NCI-H1694 treated with DMSO at 0.1 percent for 48 hours (cell line): ENCODE results near the gene PLA2G2E.
"Not testable (repeated sequence)": the region's sequence is repeated elsewhere in the genome, so short reads cannot be mapped to it uniquely, and the experiment has no call there.

Experiments
- DNase-seq: peaks from one replicate; lab custom pipeline; 2025; lab: John Stamatoyannopoulos, UW

The PLA2G2E gene

DNA sequence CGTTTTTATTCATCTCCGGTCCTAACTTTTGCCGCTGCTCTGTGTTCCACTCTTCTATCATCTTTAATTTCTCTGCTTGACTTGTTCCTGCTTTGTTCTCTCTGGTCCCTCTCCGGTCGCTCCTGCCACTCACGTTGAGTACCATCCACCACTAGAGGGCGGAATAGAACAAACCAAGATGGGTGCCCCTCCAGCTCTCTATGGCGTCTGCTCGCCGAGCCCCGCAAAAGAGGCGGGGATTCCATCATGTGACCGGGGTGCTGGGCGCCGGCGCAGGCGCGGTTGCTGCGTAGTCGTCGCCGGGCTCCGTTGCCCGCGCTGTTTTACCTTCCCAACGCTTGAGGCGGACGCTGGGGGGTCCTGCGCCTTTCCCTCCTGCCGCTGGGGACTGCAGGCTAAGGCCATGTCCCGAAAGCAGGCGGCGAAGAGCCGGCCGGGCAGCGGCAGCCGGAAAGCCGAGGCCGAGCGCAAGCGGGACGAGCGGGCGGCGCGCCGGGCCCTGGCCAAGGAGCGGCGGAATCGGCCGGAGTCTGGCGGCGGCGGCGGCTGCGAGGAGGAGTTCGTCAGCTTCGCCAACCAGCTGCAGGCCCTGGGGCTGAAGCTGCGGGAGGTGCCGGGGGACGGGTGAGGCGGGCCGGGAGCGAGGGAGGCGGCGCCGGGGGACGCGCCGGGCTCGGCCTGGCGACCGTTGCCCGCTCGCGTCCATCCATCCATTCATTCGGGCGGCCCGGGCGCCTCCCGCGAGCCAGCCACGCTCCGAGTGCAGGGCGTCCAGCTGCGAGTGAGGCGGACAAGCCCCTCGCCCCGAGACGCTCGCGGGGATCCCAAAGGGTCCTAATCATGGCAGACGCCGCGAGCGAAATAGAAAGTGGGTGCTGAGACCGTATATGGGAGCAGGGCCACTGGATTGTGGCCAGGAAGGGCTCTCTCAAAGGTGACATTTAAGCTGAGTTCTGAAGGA is 41.0 kb downstream of the PLA2G2E start, which contains the start of gene OTUD3:
TSS of gene OTUD3 (plus strand) at position 285 of the 961 bp plus-strand sequence. CDS start at position 404, 119 bp downstream.
- DNase-seq = peak; percentile 92

DNA sequence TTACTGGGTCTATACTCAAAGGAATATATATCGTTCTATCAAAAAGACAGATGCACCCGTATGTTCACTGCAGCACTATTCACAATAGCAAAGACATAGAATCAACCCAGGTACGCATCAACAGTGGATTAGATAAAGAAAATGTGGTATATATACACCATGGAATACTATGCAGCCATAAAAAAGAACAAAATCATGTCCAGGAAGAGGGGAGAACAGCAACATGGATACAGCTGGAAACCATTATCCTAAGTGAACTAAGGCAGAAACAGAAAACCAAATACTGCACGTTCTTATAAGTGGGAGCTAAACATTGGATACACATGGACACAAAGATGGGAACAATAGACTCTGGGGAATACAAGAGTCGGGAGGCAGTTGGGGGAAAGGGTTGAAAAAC is 42.6 kb downstream of the PLA2G2E start:
- not testable (repeated sequence) for DNase-seq

DNA sequence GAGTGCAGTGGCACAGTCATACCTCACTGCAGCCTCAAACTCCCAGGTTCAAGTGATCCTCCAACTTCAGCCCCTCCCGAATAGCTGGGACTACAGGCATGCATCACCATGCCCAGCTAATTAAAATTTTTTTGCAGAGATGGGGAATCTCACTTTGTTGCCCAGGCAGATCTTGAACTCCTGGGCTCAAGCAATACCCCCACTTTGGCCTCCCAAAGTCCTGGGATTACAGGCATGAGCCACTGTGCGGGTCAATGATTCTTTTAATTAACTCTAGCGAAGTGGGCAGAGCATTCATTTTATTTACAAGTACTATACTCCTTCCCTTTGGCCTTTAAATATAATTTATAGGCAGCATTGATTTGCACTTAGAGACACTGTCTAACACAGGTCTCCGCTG is 43.8 kb downstream of the PLA2G2E start:
- DNase-seq = no peak

DNA sequence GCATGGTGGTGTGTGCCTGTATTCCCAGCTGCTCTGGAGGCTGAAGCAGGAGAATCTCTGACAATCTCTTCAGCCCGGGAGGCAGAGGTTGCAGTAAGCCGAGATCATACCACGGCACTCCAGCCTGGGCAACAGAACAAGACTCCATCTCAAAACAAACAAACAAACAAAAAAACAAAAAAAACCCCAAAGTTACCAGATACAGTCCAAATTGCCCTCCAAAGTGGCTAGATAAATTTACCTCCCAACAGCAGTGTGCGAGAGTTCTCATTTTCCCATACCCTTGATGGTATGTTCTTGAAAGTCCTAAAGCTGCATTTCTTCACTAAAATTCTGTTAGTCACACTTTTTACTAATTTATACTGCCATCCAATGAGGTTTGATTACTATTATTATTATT is 44.2 kb downstream of the PLA2G2E start:
- DNase-seq = no peak

DNA sequence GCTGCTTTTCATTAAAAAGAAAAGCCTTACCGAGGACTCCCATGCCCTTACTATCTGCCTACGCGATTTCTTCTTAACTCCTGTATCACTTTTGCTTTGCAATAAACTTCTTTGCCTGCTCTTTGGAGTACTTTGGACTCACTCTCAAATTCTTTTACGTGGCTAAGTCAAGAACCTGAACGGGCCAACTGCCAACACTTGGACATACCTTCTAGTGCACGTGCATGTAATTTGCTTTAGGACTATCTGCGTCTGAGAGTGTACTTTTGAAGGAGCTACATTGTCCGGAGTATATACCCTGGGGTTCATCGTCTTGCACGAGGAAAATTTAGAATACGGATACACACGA is 44.8 kb downstream of the PLA2G2E start:
- no peak for DNase-seq

DNA sequence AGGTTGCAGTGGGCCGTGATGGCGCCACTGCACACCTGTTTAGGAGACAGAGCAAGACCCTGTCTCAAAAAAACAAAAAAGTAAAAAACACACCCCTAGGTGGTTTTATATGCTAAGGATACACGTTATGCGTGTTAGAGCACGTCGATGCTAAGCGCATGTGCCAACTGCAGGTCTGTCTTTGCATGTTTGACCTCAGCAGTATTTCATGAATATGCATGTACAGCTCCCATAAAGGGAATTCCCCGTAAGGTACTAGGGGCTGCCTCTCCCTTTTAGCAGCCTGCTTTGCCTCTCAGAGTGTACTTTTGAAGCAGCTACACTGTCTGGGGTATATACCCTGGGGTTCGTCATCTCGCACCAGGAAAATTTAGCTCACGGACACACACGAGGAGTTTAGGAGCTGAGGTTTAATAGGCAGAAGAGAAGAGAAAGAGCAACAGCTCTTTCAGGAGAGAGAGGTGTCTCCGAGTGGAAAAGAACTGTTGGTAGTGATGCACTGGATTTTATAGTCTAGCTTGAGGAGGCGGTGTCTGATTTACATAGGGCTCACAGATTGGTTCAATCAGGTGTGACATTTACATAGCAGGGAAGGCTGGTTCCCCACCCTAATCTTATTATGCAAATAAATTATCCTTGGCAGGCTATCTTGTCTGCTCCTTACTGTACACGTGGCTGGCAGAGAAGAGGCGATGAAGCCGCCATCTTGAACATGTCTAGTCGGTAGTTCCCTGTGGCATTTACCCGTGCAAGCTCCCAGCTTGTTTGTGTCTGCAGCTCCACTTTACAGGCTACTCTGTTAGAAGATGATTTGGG is 45.4 kb downstream of the PLA2G2E start:
- DNase-seq = no peak

DNA sequence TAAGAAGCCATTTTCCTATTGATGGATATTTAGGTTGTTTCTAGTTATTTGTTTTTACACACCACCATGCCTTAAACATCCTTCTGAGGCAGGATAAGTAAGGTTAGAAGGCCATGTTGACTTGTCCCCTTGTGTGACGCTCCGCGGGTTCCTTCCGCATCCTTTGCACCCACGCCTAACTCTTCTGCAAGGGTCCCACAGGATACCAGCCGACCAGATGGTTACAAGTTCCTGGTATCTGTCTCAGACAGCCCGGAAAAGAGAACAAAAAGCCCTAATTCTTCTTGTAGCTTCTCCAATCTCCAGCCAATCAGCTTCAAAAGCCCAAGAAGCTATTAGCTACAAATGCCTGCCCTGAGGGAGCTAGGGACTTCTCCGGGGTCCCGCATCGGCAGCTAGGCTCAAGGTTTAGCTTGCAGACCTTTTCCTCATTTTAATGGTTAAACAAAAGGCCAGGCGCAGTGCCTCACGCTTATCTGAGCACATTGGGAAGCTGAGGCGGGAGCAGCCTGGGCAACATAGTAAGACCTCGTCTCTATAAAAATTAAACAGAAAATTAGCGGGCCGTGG is 46.2 kb downstream of the PLA2G2E start:
- no peak for DNase-seq

DNA sequence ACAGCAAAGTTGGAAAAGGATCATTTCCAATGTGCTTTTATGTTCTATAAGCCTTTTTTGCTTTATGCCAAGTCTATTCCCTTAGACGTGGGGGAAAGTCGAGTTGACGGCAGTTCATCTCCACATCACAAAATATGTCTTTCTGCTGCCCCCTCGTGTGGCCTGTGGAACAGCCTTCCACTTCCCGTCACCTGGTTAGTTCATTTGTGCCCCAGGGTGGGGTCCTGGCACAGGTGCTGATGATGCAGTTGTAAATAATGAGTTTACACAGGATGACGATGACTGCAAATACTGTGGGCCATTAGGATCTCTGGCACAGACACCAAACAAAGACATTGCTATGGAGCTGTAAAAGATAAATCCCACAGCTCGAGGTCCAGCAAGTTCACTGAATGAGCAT is 51.2 kb downstream of the PLA2G2E start:
- no peak for DNase-seq
